ENCODE results near the gene XPO4.
A peak's percentile ranks its signal among the peaks of the same experiment; 100 is the strongest.
"Not testable (repeated sequence)": the region's sequence is repeated elsewhere in the genome, so short reads cannot be mapped to it uniquely, and the experiment has no call there.

The XPO4 gene

DNA sequence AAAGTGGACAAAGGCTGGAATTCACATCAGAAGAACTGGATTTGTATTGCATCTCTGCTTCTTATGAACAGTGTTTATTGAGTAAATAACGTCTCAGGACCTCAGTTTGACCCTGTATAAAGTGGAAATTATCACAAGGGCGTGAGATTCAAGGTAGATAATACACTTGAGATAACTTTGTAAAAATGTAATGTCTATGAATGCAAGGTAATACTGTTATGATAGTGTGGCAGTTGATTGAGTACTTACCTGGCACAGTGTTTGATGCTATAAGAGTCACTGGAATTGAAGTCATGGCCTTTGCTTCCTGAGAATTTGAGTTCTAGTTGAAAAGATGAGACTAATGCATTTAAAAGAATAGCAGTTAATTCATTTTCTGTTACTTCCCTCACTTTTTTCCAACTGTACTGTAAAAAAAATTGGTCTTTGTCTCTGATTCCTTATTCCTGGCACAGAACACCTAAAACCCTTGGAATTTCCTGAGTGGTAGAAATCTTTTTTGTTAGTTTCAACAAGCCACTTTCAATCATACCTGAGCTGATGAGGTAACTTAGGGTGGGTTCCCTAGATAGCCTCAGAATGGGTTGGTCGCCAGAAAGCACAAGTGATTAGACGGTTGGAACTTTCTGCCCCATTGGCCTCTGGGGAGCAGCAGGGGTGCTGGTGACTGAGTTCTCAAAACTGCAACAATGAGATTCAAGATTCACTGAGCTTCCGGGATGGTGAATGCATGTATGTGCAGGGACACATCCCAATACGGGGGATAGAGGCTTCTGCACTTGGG lies 6.4 kb upstream of the XPO4 start:
- no peaks in the 10 kb centered on the region for H3K36me3 Mint-ChIP-seq (ENCODE audit: low read depth)
- peaks cover 8% of the 10 kb centered on the region for H3K27me3 Mint-ChIP-seq
- no peak overlapping the region for H3K4me3 Mint-ChIP-seq
- H3K27ac Mint-ChIP-seq, result no peak overlapping the region
- no peaks in the 10 kb centered on the region for H3K9me3 Mint-ChIP-seq
- peaks cover under 1% of the 10 kb centered on the region for H3K4me1 Mint-ChIP-seq (ENCODE audit: low read depth)
- DNase-seq, result no peak

DNA sequence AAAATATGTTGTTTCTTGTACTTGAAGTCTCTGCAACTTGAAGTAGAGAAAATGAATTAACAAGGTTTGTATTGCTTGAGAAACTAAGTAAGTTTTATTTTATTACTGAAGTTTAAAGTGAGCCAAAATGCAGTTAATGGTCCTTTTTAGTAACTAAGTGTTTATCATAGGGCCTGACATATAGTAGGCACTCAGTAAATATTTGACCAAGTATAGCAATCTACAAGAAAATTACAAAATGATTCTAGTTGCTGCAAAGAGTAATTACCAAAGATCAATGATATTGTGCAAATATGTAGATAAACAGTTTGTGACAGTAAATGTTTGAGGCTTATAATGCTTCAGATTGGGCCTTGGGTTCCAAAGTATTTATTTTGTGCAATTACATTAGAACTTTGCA lies 2.4 kb upstream of the XPO4 start:
- Mint-ChIP-seq H3K4me1 (ENCODE audit: low read depth) (peaks cover 21% of the 10 kb centered on the region), H3K4me3 (no peak overlapping the region), H3K27me3 (peaks cover 3% of the 10 kb centered on the region), H3K36me3 (ENCODE audit: low read depth) (peaks cover 21% of the 10 kb centered on the region), H3K27ac (no peak overlapping the region), H3K9me3 (no peaks in the 10 kb centered on the region)
- no peak for DNase-seq

DNA sequence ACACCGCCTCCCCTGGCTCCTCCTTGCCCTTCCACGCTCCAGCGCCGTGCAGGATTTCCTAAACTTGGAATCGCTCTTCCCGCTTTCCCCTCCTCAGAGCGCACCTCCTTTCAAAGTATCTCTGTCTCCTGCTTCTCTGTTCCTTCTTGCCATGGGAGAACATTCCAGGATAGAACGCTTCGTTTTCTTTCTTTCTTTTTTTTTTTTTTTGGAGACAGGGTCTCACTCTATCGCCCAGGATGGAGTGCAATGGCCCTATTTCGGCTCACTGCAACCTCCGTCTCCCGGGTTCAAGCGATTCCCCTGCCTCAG lies 574 bp upstream of the XPO4 start:
- Mint-ChIP-seq H3K27ac (peak overlapping the region; percentile 95), H3K4me1 (ENCODE audit: low read depth) (peaks cover 36% of the 10 kb centered on the region), H3K36me3 (ENCODE audit: low read depth) (peaks cover 38% of the 10 kb centered on the region), H3K27me3 (peaks cover 3% of the 10 kb centered on the region), H3K9me3 (no peaks in the 10 kb centered on the region), H3K4me3 (peak overlapping the region; percentile 93)
- DNase-seq, result no peak

DNA sequence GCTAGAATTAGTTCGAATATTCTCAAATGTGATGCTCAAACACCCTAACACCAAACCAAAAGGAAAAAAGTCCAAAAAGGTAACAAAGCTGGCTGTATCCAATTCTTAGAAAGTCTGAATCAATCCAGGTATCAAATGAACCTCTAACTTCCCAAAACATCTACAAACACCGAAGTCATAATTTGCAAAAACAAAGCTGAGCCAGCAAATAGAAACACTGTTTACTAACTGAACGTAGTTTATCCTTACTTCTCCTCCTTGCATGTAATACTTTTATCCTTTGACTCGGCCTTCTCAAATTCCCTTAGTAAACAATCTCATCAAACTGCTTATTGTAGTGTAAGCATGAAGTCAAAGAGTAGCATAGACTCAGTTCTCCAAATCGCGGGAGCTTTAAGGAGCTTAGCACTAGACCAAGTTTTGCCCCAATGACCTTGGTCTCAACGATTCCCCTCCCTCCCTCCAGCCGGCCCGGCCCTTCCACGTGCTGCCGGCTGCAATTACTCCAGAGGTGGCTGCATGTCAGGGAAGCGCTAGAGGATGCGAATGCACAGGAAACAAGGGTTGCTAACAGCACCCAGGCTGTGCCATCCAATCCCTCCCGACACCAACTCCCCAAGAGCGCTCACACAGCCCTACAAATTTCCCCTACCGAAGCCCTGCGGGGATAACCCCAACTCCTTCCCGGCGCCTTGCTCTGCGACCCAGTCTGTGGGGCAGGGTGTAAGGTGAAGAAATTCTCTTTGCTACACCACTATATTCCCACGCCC lies 693 bp downstream of the XPO4 start:
- peaks cover 48% of the 10 kb centered on the region for H3K36me3 Mint-ChIP-seq (ENCODE audit: low read depth)
- peak overlapping the region; percentile 95 for H3K27ac Mint-ChIP-seq
- H3K27me3 Mint-ChIP-seq, result no peaks in the 10 kb centered on the region
- no peaks in the 10 kb centered on the region for H3K9me3 Mint-ChIP-seq
- DNase-seq, result no peak
- H3K4me3 Mint-ChIP-seq, result peak overlapping the region; percentile 93
- peaks cover 41% of the 10 kb centered on the region for H3K4me1 Mint-ChIP-seq (ENCODE audit: low read depth)

DNA sequence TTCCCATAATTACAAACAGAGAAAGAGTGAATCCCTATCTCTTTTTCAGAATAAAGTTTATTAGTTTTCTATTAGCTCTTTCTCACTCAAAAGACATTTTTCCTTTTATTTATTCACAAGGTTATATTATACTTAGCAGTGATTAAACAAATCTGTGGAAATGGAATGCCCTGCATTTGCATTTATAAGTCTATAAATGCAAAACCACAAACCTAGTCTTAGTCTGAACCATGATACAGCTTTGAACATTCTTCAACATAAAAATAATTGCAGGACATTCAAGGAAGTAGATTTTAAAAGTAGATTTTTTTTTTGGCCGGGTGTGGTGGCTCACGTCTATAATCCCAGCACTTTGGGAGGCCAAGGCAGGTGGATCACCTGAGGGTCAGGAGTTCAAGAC lies 8.3 kb downstream of the XPO4 start:
- Mint-ChIP-seq H3K4me1 (ENCODE audit: low read depth) (peaks cover 50% of the 10 kb centered on the region), H3K36me3 (ENCODE audit: low read depth) (peaks cover 68% of the 10 kb centered on the region), H3K27ac (no peak overlapping the region), H3K9me3 (no peaks in the 10 kb centered on the region), H3K4me3 (no peak overlapping the region), H3K27me3 (no peaks in the 10 kb centered on the region)
- no peak for DNase-seq

DNA sequence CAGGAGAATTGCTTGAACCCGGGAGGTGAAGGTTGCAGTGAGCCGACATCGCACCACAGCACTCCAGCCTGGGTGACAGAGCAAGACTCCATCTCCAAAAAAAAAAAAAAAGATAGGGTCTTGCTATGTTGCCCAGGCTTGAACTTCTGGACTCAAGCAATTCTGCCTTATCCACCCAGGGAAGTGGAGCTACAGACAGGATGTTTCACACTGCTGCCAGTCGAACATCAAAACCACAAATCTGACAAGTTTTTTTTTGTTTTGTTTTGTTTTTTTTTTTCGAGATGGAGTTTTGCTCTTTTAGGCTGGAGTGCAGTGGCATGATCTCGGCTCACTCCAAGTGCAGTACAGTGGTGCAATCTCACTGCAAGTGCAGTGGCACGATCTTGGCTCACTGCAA lies 10.8 kb downstream of the XPO4 start:
- H3K36me3 Mint-ChIP-seq (ENCODE audit: low read depth), result peaks cover 63% of the 10 kb centered on the region
- no peaks in the 10 kb centered on the region for H3K9me3 Mint-ChIP-seq
- peaks cover 41% of the 10 kb centered on the region for H3K4me1 Mint-ChIP-seq (ENCODE audit: low read depth)
- H3K4me3 Mint-ChIP-seq, result no peak overlapping the region
- no peak for DNase-seq
- no peak overlapping the region for H3K27ac Mint-ChIP-seq
- no peaks in the 10 kb centered on the region for H3K27me3 Mint-ChIP-seq

DNA sequence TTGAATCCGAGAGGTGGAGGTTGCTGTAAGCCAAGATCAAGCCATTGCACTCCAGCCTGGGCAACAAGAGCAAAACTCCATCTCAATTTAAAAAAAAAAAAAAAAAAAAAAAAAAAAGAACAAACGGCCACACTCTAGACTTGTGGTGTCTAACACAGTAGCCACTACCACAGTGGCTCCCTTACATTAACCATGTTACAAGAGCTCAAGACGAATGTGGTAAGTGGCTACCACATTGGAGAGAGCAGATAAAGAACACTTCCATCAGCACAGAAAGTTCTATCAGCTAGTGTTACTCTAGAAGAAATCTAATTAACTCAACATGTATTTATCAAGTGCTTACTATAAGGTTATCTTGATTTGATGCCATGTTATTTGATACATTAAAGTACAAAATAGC lies 11.5 kb downstream of the XPO4 start:
- H3K4me3 Mint-ChIP-seq, result no peak overlapping the region
- H3K27me3 Mint-ChIP-seq, result no peaks in the 10 kb centered on the region
- H3K9me3 Mint-ChIP-seq, result no peaks in the 10 kb centered on the region
- peaks cover 36% of the 10 kb centered on the region for H3K4me1 Mint-ChIP-seq (ENCODE audit: low read depth)
- DNase-seq, result no peak
- peaks cover 58% of the 10 kb centered on the region for H3K36me3 Mint-ChIP-seq (ENCODE audit: low read depth)
- no peak overlapping the region for H3K27ac Mint-ChIP-seq

DNA sequence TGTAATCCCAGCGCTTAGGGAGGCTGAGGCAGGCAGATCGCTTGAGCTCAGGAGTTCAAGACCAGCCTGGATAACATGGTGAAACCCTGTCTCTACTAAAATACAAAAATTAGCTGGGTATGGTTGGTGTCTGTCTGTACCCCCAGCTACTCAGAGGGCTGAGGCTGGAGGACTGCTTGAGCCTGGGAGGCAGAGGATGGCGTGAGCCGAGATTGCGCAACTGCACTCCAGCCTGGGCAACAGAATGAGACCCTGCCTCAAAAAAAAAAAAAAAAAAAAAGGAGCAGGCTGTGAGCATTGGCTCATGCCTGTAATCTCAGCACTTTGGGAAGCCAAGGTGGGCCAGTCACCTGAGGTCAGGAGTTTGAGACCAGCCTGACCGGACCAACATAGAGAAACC lies 12.0 kb downstream of the XPO4 start:
- H3K36me3 Mint-ChIP-seq (ENCODE audit: low read depth), result peaks cover 55% of the 10 kb centered on the region
- H3K27ac Mint-ChIP-seq, H3K4me3 Mint-ChIP-seq, H3K9me3 Mint-ChIP-seq, H3K27me3 Mint-ChIP-seq, DNase-seq: not testable (repeated sequence)
- H3K4me1 Mint-ChIP-seq (ENCODE audit: low read depth), result peaks cover 38% of the 10 kb centered on the region

DNA sequence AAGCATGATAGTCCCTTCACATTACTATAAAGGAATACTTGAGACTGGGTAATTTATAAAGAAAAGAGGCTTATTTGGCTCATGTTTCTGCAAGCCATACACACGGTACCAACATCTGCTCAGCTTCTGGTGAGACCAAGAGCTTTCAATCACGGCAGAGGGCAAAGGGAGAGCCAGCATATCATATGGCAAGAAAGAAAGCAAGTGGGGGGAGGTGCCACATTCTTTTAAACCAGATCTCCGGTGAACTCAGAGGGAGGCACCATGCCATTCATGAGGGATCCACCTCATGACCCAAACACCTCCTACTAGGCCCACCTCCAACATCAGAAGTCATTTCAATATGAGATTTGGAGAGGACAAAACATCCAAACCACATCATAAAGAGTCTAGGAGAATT lies 20.3 kb downstream of the XPO4 start:
- peaks cover under 1% of the 10 kb centered on the region for H3K9me3 Mint-ChIP-seq
- no peak for DNase-seq
- H3K27ac Mint-ChIP-seq, result no peak overlapping the region
- H3K36me3 Mint-ChIP-seq (ENCODE audit: low read depth), result peaks cover 62% of the 10 kb centered on the region
- H3K4me1 Mint-ChIP-seq (ENCODE audit: low read depth), result peaks cover 42% of the 10 kb centered on the region
- H3K27me3 Mint-ChIP-seq, result no peaks in the 10 kb centered on the region
- H3K4me3 Mint-ChIP-seq, result no peak overlapping the region

DNA sequence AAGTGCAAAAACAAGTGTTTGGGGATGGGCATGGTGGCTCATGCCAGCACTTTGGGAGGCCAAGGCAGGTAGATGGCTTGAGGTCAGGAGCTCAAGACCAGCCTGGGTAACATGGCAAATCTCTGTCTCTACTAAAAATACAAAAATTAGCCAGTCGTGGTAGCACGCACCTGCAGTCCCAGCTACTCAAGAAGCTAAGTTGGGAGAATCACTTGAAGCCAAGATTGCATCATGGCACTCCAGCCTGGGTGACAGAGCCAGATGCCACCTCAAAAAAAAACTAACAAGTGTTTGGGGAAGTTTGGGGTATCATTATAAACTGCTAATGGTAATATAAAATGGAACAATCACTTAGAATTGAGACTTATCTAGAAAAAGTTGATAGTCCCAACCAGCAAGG lies 24.6 kb downstream of the XPO4 start:
- Mint-ChIP-seq H3K4me3 (no peak overlapping the region), H3K36me3 (ENCODE audit: low read depth) (peaks cover 57% of the 10 kb centered on the region), H3K27ac (no peak overlapping the region), H3K9me3 (peaks cover 4% of the 10 kb centered on the region), H3K27me3 (no peaks in the 10 kb centered on the region), H3K4me1 (ENCODE audit: low read depth) (peaks cover 53% of the 10 kb centered on the region)
- no peak for DNase-seq

DNA sequence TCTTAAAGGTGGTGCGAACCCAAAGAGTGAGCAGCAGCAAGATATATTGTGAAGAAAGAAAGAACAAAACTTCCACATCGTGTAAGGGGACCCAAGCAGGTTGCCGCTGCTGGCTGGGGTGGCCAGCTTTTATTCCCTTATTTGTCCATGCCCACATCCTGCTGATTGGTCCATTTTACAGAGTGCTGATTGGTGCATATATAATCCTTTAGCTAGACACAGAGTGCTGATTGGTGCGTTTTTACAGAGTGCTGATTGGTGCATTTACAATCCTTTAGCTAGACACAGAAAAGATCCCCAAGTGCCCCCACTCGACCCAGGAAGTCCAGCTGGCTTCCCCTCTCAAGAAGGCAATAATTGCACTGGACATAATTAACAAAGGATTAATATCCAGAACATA lies 25.7 kb downstream of the XPO4 start:
- not testable (repeated sequence) for H3K4me3 Mint-ChIP-seq, H3K27ac Mint-ChIP-seq, H3K27me3 Mint-ChIP-seq, DNase-seq, H3K9me3 Mint-ChIP-seq
- Mint-ChIP-seq H3K4me1 (ENCODE audit: low read depth) (peaks cover 53% of the 10 kb centered on the region), H3K36me3 (ENCODE audit: low read depth) (peaks cover 47% of the 10 kb centered on the region)

DNA sequence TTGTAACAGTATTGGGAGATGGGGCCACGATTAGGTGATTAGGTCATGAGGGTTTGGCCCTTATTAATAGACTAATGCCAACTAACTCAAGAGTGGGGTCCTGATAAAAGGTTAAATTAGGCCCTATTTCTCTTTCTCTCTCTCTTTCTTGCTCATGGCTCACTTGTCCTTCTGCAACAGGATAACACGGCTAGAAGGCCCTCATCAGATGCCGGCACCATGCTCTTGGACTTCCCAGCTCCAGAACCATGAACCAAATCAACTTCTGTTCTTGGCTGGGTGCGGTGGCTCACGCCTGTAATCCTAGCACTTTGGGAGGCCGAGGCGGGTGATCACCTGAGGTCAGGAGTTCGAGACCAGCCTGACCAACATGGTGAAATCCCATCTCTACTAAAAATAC lies 28.1 kb downstream of the XPO4 start:
- peaks cover 48% of the 10 kb centered on the region for H3K4me1 Mint-ChIP-seq (ENCODE audit: low read depth)
- H3K27ac Mint-ChIP-seq, H3K4me3 Mint-ChIP-seq, H3K27me3 Mint-ChIP-seq, H3K9me3 Mint-ChIP-seq, DNase-seq: not testable (repeated sequence)
- H3K36me3 Mint-ChIP-seq (ENCODE audit: low read depth), result peaks cover 38% of the 10 kb centered on the region

DNA sequence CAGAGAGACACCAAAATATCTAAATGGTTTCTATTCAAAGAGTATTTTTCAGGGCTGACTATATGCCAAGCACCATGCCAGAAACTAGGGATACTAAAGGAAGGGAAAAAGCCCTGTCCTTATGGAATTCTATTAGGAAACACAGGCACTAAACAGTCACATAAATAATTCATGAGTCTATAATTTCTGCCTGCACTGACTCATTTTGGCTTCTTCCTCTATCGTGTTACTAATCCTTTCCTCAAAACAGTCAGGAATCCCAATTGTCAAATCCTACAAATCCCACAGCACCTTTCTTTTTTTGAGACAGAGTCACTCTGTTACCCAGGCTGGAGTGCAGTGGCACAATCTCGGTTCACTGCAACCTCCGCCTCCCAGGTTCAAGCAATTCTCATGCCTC lies 29.2 kb downstream of the XPO4 start:
- no peak for DNase-seq
- Mint-ChIP-seq H3K4me1 (ENCODE audit: low read depth) (peaks cover 40% of the 10 kb centered on the region), H3K27me3 (no peaks in the 10 kb centered on the region), H3K27ac (no peak overlapping the region), H3K4me3 (no peak overlapping the region), H3K9me3 (peaks cover 4% of the 10 kb centered on the region), H3K36me3 (ENCODE audit: low read depth) (peaks cover 31% of the 10 kb centered on the region)

DNA sequence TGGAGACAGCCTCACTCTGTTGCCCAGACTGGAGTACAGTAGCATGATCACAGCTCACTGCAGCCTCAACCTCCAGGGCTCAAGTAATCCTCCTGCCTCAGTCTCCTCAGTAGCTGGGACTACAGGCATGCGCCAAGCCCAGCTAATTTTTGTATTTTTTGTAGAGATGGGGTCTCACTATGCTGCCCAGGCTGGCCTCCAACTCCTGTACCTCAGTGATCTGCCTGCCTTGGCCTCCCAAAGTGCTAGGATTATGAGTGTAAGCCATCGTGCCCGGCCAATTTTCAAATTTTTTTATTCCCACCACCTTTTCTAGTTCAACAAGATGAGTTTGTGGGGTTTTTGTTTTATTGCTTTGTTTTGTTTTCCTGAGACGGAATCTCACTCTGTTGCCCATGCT lies 31.7 kb downstream of the XPO4 start:
- H3K27me3 Mint-ChIP-seq, result no peaks in the 10 kb centered on the region
- no peak for DNase-seq
- no peaks in the 10 kb centered on the region for H3K9me3 Mint-ChIP-seq
- peaks cover 39% of the 10 kb centered on the region for H3K4me1 Mint-ChIP-seq (ENCODE audit: low read depth)
- H3K36me3 Mint-ChIP-seq (ENCODE audit: low read depth), result peaks cover 32% of the 10 kb centered on the region
- no peak overlapping the region for H3K27ac Mint-ChIP-seq
- no peak overlapping the region for H3K4me3 Mint-ChIP-seq

DNA sequence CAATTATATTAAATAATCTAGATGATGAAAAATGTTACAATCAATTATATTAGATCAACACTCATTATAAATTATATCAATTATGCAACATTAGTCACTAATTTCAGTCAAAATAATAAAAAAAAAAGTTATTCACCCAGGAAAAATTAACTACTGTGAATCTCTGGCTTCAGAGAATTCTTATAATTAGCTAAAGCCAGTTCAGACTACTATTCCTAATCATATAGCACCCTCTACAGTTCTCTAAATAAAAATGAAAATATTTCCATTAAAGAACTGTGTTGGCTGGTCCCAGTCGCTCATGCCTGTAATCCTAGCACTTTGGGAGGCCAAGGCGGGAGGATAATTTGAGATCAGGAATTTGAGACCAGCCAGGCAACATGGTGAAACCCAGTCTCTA lies 33.0 kb downstream of the XPO4 start:
- no peak overlapping the region for H3K4me3 Mint-ChIP-seq
- H3K36me3 Mint-ChIP-seq (ENCODE audit: low read depth), result peaks cover 38% of the 10 kb centered on the region
- DNase-seq, result no peak
- H3K27me3 Mint-ChIP-seq, result no peaks in the 10 kb centered on the region
- H3K9me3 Mint-ChIP-seq, result no peaks in the 10 kb centered on the region
- peaks cover 41% of the 10 kb centered on the region for H3K4me1 Mint-ChIP-seq (ENCODE audit: low read depth)
- no peak overlapping the region for H3K27ac Mint-ChIP-seq

Measured in activated T-cell treated with anti-CD3 and anti-CD28 coated beads, Interleukin-2, amount 50 U/mL, for 24 hours (primary cell).